Fibroblast of the conjunctiva (primary cell): ENCODE results near the gene RAI1.
A peak's percentile ranks its signal among the peaks of the same experiment; 100 is the strongest.
"Not testable (repeated sequence)": the region's sequence is repeated elsewhere in the genome, so short reads cannot be mapped to it uniquely, and the experiment has no call there.

Experiments
- DNase-seq: peaks from one replicate; pipeline ENCODE4 v3.0.0-alpha.2; 2010; ENCODE audit warnings: low read depth

RAI1 gene

DNA sequence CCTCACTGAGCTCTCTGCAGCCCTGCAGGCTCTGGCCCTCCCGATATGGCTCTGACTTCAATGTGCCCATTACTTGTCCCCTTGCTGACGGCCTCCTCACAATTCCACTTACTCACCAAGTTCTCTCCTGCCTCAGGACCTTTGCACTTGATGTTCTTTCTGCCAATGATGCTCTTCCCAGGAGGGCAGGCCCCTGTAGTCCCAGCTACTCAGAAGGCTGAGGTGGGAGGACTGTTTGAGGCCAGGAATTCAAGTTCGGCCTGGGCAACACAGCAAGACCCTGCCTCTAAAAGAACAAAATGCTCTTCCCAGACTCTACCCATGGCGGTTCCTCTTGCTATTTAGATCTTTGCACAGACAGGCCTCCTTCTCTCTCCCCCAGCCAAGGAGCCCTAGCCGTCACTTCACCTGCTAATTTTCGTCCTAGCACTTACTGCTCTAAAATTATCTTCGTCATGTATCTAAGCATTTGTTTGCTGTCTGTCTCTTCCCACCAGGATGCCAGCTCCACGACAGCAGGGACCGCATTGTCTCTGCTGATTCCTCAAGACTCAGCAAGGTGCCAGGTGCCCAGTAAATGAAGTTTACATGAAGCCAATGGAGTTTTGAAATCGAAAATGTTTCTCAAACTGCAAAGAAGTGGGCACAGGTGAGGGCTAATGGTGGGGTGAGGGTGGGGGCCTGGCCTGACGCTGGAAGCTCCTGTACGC lies 626 bp upstream of the RAI1 start:
- no peak for DNase-seq

DNA sequence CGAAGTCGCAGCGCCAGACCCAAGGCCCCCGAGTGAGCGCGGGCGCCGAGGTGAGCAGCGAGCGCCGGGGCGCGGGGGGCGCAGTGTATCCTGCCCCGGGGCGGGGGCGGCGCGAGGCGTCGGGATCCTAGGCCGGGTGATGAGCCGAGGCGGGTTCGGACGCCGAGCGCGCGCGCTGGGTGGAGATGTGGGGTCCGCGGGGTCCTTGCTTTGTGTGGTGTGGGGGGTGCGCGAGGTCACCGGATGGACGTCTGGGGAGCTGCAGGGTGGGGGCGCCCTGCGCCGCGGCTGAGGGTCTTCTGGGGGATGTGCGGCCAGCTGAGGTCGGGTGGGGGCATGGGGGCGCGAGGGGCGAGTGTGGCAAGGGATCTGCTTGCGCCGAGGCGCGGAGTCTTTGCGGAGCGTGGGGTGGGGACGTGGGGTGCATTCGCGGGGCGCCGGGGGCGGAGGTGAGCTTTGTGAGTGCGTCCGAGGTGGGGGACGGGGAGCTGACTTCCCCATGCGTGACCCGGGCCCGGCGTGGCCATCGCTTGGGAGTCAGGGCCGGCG lies 560 bp downstream of the RAI1 start:
- DNase-seq, result no peak

DNA sequence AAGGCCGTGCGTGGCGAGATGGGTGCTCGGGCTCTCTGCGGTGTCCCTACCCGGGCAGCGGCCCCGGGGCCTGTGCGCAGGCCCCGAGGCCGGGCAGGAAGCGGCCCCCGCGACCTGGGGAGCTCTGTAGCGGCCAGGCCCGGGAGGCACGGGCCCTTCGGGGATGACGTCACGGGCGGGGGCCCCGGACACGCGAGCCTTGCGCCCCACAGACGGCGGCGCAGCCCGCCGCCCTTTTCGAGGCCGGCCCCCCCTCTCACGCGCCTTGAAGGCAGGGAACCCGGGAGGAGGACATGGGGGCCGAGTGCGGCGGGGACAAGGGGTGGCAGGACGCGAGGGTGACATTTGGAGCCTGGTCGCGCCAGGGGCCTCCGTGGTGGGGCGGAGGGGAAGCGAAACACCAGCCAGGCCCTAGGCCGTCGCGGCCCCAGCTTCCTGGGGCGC lies 1.1 kb downstream of the RAI1 start:
- no peak for DNase-seq

DNA sequence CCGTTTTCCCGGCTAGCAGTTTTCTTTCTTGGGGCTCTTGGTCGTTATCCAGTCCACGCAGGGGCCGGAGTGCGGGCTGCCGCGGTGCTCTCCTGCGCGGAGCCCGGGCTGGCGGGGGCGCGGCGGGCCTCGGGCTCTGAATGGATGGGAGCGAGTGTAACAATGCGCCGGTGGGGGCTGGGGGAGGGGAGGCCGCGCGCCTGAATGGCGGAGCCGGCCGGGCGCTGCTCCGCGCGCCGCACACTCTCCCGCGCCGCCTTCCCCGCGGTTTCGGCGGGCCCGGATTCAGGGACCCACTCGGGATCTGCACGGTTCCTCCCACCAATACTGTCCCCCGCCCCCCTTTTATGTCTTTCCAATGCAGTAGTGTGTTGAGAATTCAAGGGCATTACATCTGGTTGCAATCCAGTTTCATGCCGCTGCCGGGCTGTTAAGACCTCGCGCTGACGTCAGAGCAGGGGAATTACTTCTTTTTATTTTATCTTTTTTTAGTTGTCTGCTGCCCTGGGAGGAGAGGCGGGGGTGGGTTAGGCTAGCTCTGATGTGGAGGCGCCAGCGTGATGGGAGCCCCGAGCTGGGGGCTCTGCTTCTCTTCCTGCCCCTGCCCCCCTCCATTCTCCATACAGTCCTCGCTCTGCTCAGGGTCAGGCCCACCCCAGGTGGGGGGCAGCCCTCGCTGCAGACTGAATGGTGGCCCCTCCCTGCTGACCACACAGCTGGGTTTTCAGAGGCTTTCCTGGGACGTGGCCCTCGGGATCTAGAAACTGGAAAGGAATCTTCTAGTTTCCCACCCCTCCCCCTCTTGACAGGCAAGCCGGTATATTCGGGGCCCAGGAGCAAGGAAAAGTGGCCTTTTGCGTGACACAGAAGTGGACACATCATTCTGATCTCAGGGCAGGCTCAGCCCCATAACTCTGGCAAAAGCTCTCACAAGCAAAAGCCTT lies 1.8 kb downstream of the RAI1 start:
- DNase-seq, result peak; percentile 79

DNA sequence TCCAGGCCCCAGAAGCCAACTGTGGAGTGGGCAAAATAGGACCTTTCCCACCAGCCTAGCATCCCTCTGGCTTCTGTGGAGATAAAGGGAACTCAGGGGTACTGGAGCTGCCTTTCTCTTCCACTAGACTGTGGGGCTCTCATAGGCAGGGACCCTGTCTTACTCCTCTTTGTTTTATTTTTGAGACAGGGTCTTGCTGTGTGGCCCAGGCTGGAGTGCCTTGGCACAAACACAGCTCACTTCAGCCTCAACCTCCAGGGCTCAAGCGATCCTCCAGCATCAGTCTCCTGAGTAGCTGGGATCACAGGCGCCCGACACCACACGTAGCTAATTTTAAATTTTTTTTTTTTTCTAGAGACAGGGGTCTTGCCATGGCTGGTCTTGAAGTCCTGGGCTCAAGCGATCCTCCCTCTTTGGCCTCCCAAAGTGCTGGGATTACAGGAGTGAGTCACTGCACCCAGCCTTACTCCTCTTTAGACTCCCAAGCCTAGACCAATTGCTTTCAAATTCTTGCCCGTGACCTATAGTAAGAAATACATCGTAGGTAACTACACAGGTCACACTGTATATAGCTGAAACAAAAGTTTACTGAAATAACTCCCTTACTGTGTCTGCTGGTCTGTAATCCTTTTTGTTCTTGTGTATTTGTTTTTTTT lies 2.6 kb downstream of the RAI1 start:
- DNase-seq, result no peak

DNA sequence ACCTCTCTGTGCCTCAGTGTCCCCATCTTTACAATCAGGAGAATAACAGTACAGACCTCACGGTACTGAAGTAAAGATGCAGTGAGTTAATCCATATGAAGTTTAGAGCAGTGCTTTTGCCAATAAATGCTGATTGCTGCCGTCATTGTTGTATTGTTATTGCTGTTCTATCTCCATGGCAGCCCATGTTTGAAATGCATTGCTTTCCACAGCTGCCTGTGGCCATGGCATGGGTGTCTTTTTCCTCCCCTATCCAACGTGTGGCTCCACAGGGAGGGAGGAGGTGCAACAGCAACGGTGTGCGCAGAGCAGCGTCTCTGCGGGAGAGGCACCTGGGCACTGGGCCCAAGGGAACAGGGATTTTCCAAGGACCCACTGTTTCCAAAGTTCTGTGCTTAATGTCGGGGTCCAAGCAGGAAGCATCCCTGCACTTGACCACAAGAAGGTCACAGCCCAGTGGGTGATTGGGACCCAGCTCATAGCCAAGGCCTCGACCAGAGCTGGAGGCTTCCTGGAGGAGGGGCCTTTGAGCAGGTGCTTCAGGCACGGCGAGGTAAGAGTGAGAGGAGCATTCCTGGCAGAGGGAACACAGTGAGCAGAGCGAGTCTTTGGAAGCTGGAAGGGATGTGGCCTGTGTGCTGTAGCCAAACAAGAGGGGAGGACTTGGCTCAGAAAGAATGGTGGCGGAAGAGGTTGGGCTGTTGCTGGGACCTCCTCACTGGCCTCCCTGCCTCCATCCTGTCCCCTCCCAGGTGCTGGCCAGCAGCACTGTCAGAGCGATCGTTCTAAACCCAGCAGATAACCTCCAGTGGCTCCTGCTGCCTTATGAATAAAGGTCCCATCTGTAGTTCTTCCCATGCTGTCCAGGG lies 3.9 kb downstream of the RAI1 start:
- DNase-seq, result peak; percentile 49

DNA sequence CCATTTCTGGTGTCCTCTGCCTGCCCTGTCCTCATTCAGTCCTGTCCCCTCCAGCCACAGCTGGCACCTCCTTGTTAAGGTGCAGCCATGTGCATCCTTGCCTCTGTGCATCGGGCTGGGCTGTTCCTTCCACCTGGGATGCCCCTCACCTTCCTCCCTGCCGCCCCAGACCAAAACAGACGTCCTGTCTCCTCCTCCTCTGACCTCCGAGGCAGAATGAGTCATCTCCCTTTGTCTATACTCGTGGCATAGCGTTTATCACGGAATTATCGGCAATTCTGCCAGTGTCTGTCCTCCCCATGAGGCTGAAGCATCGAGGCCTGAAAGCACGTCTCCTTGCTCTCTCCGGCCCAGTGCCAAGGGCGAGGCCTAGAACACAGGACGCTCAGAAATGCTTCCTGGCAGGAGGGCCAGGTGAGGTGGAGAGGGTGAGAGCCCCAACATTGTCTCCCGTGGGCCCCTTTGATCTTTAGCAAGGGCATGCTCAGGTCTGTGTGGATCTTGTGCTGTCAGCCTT lies 4.6 kb downstream of the RAI1 start:
- DNase-seq, result no peak

DNA sequence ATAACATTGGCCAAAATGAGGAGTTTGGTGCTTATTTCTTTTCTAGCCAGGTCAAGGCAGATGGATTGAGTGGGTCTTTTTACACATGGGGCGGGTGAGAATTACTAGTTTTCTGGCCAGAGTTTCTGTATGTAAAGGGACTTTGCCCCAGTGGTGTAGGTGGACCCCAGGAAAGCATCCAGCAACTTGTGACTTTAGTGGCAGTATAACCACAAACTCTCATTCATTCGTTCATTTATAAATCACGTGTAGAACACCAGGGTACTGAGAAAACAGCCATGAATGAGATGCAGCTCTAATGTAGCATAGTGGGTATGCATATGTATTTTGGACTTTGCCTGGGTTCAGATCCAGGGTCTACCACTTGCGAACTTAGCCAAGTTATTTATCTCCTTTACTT lies 8.1 kb downstream of the RAI1 start:
- DNase-seq, result no peak

DNA sequence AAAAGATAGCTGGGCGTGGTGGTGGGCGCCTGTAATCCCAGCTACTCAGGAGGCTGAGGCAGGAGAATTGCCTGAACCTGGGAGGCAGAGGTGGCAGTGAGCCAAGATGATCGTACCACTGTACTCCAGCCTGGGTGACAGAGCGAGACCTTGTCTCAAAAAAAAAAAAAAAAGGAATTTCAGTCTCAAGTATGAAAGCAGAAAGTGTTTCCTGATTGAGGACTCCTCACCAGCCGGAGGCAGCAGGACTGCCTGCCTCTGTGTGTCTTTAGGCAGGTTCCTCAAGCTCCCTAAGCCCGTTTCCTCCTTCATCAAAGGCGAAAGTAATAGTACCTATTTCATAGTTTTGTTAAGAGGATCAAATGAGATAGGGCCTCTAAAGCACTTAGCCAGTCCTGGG lies 9.0 kb downstream of the RAI1 start:
- DNase-seq, result not testable (repeated sequence)

DNA sequence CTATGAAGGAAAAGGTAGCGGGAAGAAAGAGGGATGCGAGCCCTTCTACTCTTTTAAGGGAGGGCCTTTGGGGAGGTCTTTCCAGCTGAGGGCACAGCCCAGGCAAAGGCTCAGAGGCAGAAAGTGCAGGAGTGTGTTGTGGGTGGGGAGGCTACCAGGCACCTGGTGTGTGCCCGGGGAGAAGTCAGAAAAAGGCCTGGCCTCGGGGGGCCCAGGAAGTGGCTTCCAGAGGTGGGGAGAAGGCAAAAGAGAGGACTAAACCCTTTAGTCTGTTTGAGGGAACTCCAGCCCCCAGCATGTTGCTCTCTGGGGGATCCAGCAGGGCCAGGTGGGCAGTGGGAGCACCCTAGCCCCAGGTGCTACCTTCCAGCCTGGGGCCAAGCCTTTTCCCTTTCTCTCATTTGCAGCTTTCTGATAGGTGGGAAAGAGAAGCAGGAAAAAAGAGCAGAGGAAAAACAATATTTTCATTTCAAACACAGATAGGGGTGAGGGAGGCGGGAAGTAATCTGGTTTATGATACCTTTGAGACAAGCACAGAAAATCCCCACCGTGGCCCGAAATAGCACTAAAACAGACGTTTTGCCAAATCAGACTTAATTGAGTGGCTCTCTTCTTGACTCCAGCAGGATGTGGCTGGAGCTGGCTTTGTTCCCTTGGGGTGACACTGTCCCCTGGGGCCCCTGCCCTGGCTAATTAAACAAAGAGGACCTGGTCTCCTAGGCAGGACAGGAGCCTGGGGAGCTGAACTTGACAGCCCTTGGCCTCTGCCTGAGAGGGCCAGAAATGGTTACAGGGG lies 10.4 kb downstream of the RAI1 start:
- DNase-seq, result no peak

DNA sequence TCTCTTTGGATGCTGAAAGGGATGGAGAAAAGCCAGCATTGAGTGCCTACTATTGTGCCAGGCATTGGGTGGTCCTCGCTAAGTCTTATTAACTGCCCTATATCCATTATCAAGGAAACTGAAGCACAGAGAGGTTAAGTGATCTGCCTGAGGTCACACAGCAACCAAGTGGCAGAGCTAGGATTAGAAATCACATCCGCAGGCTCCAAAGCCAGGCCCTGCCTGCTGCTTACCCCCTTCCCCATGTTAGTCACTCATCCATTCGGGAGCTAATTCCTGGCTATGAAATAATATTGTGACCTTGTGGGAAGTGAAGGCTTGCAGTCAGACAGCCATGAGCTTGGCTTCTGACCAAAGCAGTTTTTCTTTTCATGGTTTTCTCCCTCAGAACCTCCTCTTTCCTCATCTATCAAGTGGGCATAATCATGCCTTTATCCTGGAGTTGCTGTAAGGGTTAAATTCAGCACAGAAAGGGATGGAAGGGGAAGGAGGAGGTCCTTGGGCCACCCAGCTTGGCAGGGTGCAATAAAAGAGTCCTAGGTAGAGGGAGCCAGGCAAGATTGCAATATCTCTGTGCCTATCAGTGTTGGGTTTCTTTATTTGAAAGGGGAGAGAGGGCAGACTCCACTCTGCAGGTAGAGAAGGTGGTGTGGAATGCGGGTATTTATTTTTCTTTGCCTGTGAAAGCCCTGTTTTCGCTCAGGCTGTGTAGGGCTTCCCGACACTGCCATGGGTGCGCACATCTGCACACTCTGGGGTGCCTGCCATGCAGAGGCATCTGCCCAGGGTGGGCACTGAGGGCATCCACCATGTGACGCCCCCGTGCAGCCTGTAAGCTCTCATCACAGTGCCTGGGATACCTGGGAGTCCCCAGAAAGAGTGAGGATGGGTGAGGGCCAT lies 11.3 kb downstream of the RAI1 start:
- no peak for DNase-seq

DNA sequence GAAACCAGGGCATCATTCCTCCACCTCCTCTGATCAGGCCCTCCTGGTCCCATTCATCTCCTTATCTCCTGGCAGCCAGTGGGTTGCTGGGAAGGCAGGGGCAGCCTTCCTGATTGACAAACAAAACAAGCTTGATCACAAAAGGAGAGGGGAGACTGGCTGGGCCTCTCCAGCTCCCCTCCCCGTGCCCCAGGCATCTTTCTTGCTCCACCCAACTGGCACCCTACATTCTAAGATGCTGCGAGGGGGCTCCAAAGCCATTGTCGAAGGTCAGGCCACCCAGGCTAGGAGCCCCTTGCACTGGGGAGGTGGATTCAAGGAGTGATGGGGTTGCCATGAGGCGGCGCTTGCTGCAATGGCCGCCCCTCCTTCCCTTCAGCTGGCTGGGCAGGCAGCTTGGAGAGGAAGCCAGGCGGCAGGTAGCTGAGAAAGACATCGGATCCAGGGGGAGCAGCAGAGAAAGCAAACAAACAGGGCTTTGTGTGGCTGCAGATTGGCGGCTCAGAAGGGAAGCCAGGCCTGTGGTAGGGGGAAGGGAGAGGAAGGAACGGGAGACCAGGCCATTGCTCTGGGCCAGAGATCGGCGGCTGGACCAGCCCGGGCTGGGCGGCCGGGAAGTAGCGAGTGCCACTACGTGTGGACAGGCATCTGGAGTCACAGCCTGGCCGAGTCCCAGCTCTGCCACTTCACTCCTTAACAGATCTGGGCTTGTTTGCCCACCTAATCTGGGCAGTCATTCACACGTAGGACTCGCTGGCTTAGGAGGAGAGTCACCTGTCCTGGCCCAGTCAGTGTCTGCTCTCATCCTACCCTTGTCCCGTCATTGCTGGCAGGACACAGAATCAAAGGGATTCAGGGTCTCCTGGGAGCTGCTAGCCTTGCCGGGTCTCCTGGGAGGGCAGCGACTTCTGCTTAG lies 12.3 kb downstream of the RAI1 start:
- DNase-seq, result no peak

DNA sequence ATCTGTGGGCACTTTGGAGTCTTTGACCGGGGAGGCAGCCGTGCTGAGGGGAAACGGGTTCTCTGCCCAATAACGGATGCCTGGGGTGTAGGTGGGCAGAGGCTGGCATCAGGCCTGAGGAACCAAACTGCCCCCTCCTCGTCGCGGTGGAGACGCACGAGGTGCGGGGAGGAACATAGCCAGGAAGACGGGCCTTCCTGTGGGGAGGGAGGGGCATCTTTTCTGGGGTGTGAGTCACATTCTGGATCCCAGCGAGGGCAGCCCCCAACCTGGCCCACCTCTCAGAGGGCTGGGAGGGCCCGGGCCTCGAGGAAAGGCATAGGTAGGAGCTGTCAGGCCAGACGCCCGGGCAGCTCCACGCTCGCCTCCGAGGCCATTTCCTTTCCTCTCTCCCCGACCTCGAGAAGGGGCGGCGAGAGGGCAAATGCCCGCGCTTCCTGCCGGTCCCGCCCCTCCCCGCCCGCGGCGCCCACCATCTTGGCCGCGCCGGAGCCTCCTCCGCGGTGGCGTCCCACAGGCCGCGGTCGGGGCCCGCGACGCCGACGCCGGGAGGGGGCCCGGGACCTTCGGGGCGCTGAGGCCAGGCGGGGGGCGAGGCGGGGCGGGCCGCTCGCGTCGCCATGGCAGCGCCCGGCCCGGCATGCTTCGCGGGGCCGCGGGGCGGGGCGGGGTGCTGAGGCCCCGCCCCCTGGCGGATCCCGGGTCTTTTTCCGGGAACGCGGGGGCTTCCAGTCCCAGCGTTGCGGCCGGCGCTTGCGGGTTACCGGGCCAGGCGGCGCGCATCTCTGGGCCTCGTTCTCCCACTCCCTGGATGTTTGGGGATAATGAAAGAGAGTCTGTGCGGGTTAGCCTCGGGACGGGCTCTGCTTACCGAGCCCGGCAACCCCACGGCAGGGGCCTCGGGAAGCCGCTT lies 13.2 kb downstream of the RAI1 start:
- no peak for DNase-seq

DNA sequence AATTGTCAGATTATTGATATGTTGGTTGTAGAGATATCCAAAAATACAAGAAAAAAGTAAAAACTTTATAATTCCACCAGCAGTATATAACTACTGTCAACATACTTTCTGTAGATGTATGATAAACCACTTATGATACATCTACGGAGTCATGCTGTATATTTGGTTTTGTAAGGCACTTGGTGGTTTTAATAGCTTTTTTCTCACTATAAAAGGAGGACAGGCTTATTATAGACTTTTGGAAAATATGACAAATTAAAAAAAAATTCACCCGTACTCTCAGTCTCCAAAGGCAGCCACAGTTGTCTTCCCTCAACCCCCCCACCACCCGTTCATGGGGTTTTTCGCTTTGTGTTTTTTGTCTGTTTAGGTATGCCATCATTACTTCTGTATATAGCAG lies 14.8 kb downstream of the RAI1 start:
- no peak for DNase-seq

DNA sequence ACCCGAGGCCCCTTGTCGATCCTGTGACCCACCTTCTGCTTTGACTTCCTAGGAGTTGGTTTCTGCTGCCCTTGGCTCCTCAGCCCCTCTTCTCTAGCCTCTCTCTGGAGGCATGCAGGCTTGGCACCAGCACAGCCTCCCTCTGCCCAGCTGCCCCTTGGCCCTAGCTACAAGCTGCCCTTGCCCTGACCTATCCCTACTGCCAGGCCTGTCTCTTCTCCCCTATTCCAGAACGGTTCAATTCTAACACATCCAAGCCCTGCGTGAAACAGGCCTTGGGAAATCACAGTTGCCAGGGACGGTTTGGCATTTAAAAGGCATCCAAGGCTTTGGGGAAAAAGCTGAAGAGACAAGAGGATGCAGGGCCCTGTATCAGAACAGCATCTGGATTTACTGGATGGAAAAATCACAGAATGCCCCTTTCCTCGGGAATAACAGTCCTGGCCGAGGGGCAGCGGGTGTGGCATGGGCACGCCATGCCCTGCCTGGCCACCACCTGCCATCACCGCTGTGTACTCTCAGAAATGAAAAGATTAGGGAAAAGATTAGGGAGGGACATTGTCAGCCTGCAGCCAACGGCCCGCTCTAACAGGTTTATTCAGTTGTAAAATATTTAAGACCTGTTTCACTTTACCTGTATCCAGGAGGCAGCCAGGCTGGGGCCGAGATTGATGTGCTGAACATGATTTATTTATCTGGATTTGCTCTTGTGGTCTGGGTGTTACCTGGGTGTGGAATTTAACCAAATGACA lies 15.8 kb downstream of the RAI1 start:
- no peak for DNase-seq

DNA sequence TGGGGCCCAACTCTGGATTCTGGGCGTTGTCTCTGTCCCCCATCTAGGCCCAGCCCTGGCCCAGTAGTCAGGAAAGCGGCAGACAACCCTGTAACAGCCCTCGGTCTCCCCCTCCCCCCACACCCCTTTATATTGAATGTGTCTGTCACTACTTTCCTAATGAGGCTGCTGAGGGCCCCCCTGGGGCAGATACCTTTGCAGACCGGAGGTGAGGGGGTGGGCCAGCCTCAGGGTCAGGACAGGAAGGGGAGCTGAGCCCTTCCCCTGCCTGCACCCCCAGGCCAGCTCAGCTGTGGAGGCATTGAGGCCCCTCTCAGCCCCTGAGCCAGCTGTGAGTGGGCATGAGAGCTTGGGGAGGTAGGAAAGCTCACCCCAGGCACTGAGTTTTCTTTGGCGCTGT lies 17.1 kb downstream of the RAI1 start:
- no peak for DNase-seq
